HepG2 (cell line): ENCODE results near the gene MBTD1. TPM values are rescaled to one million over a fixed set of nuclear protein-coding genes. Genes with fewer than 3 reads are reported as not detected.

Source experiments
- ATAC-seq: fragments of 200-7000 bp; cut with Tn5 transposase; 3 replicates; pipeline ENCODE4 v1.9.1; 2020; ENCODE audit warnings: mild to moderate bottlenecking, moderate library complexity
- BruUV-seq: library from RNA; stranded (reverse); fragments of 400-500 nt; replicated peaks from 2 replicates; lab custom pipeline; 2021; lab: Mats Ljungman, UMichigan
- CTCF ChIA-PET: fragments of 300-600 bp; formaldehyde crosslinking; extraction: SDS; loops from one replicate; lab custom pipeline; 2021; ENCODE audit warnings: low total read pairs, inconsistent platforms, low intra/inter-chr PET ratio; lab: Yijun Ruan, JAX
- POLR2A ChIA-PET: fragments of 350-600 bp; sonication (Branson Sonifier 250); formaldehyde crosslinking; loops from one replicate; lab custom pipeline; 2020; ENCODE audit warnings: antibody characterized with exemption, inconsistent platforms; lab: Yijun Ruan, JAX
- DNase-seq: peaks from one replicate; pipeline ENCODE4 v3.0.0-alpha.2; 2015; ENCODE audit warnings: low spot score
- FAIRE-seq: peaks from 3 replicates; lab custom pipeline; 2011; peaks lifted over from hg19 to GRCh38; lab: Jason Lieb, UNC
- H2AFZ ChIP-seq: one replicate; pipeline ENCODE4 v1.6.1; 2011; ENCODE audit warnings: low read length, inconsistent platforms
- H3K27ac ChIP-seq: fragments of 300-600 bp; 3 replicates; pipeline ENCODE4 v1.8.0; 2011; ENCODE audit warnings: mixed run types, mild to moderate bottlenecking, mixed read lengths, low read length, inconsistent platforms; ENCODE audit not compliant: insufficient read depth; ENCODE audit errors: extremely low read length
- H3K27me3 ChIP-seq, 2 experiments: fragments of 200-600 bp in 1 of 2; 2 replicates in 1 of 2; 3 replicates in 1 of 2; pipeline versions ENCODE4 v1.6.0 to v1.8.0; 2011; ENCODE audit warnings: low read length in 2 of 2, mild to moderate bottlenecking in 2 of 2, moderate library complexity in 2 of 2, inconsistent platforms in 1 of 2; ENCODE audit not compliant: insufficient read depth in 2 of 2, control insufficient read depth in 1 of 2
- H3K36me3 ChIP-seq, 2 experiments: fragments of 200-600 bp in 1 of 2; replicated peaks in 1 of 2; 2 replicates in 1 of 2; 3 replicates in 1 of 2; pipeline versions ENCODE4 v1.5.1 to v1.8.0; 2011; ENCODE audit warnings: low read length in 2 of 2, inconsistent platforms in 1 of 2; ENCODE audit not compliant: insufficient read depth in 2 of 2, control insufficient read depth in 1 of 2
- H3K4me1 ChIP-seq: 2 replicates; pipeline ENCODE4 v1.5.1; 2012; ENCODE audit warnings: low read length, inconsistent platforms; ENCODE audit not compliant: insufficient read depth
- H3K4me2 ChIP-seq: 2 replicates; pipeline ENCODE4 v1.6.0; 2011; ENCODE audit warnings: low read depth, low read length, inconsistent platforms
- H3K4me3 ChIP-seq, 3 experiments: fragments of 200-600 bp in 1 of 3; sonication (generic), shearing (Covaris generic) in 1 of 3; replicated peaks in 1 of 3; 2 replicates each; pipeline ENCODE4 v1.5.1; 2011 to 2016; ENCODE audit warnings: low read length in 3 of 3, inconsistent platforms in 2 of 3, low read depth in 2 of 3, mild to moderate bottlenecking in 2 of 3, control low read depth in 1 of 3, mixed read lengths in 1 of 3; ENCODE audit not compliant: insufficient read depth in 1 of 3
- H3K79me2 ChIP-seq: one replicate; pipeline ENCODE4 v1.6.1; 2011; ENCODE audit warnings: low read length, inconsistent platforms; ENCODE audit not compliant: insufficient read depth
- H3K9ac ChIP-seq: 2 replicates; pipeline ENCODE4 v1.6.0; 2011; ENCODE audit warnings: mild to moderate bottlenecking, low read depth, low read length, inconsistent platforms; ENCODE audit not compliant: insufficient read depth
- H3K9me3 ChIP-seq: 2 replicates; pipeline ENCODE4 v1.5.1; 2012; ENCODE audit warnings: mild to moderate bottlenecking, low read length
- H4K20me1 ChIP-seq: 2 replicates; pipeline ENCODE4 v1.6.0; 2011; ENCODE audit warnings: inconsistent platforms, mild to moderate bottlenecking, low read length, moderate library complexity; ENCODE audit not compliant: insufficient read depth
- SAP130 ChIP-seq: IDR thresholded peaks from 2 replicates; pipeline ENCODE4 v1.6.1; 2016; ENCODE audit warnings: low read depth
- SP1 ChIP-seq, 2 experiments: fragments of 450-650 bp in 1 of 2; sonication (generic) in 1 of 2; formaldehyde crosslinking in 1 of 2; IDR thresholded peaks; 2 replicates each; pipeline versions ENCODE4 v1.4.0 to v1.6.1; 2016 to 2020; ENCODE audit warnings: missing genetic modification reagents in 1 of 2
- ZBTB38 ChIP-seq: sonication (generic); formaldehyde crosslinking; IDR thresholded peaks from 2 replicates; pipeline ENCODE4 v1.5.1; 2020; ENCODE audit warnings: mild to moderate bottlenecking, missing genetic modification reagents
- ZNF17 ChIP-seq: sonication (generic); formaldehyde crosslinking; IDR thresholded peaks from 2 replicates; pipeline ENCODE4 v1.5.0; 2020; ENCODE audit warnings: mild to moderate bottlenecking, missing genetic modification reagents
- ZNF569 ChIP-seq: sonication (generic); formaldehyde crosslinking; IDR thresholded peaks from 2 replicates; pipeline ENCODE4 v1.5.0; 2020; ENCODE audit warnings: mild to moderate bottlenecking, missing genetic modification reagents, moderate library complexity, borderline replicate concordance
- WGBS: methylation state at CpG from one replicate; pipeline ENCODE4 v1.1.6; 2017; ENCODE audit warnings: low lambda C conversion rate; 5-methylcytosine and 5-hydroxymethylcytosine counted together
- in situ Hi-C: cut with HindIII; loops from 2 replicates; pipeline ENCODE4 v1.10.0; 2017; ENCODE audit warnings: low pct_unique_long_range_greater_than_20kb; ENCODE audit not compliant: extremely low pct_ligation_motif_present
- intact Hi-C: fragments of 100-400 bp; cut with micrococcal nuclease; formaldehyde crosslinking; loops from one replicate; pipeline ENCODE4 v1.10.0; 2022; ENCODE audit not compliant: unreplicated experiment
- polyA plus RNA-seq, 8 experiments: library from polyadenylated mRNA; depleted of rRNA in 3 of 8; stranded (reverse) in 7 of 8; unstranded in 1 of 8; fragments of >200 nt; fragmentation: Illumina TruSeq in 4 of 8; extraction: Trizol in 4 of 8; gene quantifications; 2 replicates each; pipeline versions ENCODE4 v1.2.1 to v1.2.3, GENCODE V29; 2011 to 2016; ENCODE audit warnings: low read depth in 4 of 8, missing spikeins in 1 of 8, mixed read lengths in 1 of 8; ENCODE audit not compliant: insufficient read depth in 1 of 8
- total RNA-seq, 5 experiments: library from RNA; depleted of rRNA; stranded (reverse); fragments of >200 nt; fragmentation: Illumina TruSeq; extraction: Trizol; gene quantifications; 2 replicates each; pipeline ENCODE4 v1.2.3, GENCODE V29; 2016; ENCODE audit warnings: low read depth in 1 of 5
- TF ChIP-seq, protein P1 (sequence below): sonication (generic); formaldehyde crosslinking; IDR thresholded peaks from 2 replicates; pipeline ENCODE4 v1.8.1; 2023; ENCODE audit warnings: mild to moderate bottlenecking, missing genetic modification reagents
- TF ChIP-seq, protein P2 (sequence below): sonication (generic); formaldehyde crosslinking; IDR thresholded peaks from 2 replicates; pipeline ENCODE4 v1.4.0; 2020; ENCODE audit warnings: missing genetic modification reagents
- TF ChIP-seq, protein P3 (sequence below): IDR thresholded peaks from 2 replicates; pipeline ENCODE4 v1.6.1; 2016; ENCODE audit warnings: low read depth, borderline replicate concordance
- TF ChIP-seq, protein P4 (sequence below): IDR thresholded peaks from 2 replicates; pipeline ENCODE4 v1.6.1; 2016; ENCODE audit warnings: missing compliant biosample characterization, missing genetic modification reagents, borderline replicate concordance

The MBTD1 gene
- total and polyA plus RNA-seq, 2 of the 13 experiments (the other 11 are each of a cell fraction or from before 2014, with no cell fraction given), result 20.9 TPM

DNA sequence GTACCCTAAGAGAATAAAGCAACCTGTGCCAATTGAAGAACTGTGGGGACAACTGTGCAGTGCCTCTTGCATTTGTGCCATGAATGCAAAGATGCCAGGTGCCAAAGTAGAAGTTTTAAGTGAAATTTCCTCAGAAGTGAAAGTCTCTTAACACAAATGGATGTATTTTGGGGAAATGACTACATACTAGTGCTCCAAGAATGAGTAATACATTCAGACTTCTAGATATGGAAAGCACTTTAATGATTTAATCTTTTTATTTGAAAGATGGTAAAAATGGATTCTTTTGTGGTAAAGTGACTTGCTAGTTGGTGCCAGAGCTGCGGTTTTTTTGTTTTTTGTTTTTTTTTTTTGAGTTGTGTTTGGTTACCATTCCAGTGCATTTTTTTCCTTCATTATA is 15.5 kb upstream of the MBTD1 start (continued):
- TF ChIP-seq, protein P1, sequence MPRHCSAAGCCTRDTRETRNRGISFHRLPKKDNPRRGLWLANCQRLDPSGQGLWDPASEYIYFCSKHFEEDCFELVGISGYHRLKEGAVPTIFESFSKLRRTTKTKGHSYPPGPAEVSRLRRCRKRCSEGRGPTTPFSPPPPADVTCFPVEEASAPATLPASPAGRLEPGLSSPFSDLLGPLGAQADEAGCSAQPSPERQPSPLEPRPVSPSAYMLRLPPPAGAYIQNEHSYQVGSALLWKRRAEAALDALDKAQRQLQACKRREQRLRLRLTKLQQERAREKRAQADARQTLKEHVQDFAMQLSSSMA (CRISPR knock-in tag), result no peak
- TF ChIP-seq, protein P2, sequence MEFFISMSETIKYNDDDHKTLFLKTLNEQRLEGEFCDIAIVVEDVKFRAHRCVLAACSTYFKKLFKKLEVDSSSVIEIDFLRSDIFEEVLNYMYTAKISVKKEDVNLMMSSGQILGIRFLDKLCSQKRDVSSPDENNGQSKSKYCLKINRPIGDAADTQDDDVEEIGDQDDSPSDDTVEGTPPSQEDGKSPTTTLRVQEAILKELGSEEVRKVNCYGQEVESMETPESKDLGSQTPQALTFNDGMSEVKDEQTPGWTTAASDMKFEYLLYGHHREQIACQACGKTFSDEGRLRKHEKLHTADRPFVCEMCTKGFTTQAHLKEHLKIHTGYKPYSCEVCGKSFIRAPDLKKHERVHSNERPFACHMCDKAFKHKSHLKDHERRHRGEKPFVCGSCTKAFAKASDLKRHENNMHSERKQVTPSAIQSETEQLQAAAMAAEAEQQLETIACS (CRISPR knock-in tag), result no peak

DNA sequence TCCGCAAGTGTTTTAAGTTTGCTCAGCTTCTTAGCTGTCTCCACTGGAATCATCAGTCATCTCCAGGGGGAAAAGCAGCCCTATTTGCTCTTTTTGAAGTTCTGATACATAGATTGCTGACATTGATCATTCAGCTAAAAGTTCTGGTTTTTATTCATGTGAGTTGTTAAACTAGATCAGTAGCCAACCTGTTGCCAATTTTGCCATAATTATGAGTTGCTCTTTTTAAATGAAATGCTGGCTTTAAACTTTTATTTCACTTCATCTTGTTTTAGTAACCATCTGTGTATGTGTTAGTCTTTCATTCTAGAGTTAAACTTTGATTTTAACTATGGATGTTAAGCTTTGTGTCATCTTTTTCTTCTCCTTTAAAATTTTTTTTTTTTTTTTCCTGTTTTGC is 13.0 kb upstream of the MBTD1 start:
- CTCF ChIA-PET, result no interaction called here
- H3K27me3 ChIP-seq, result no peaks in the 10 kb centered on the region
- intact Hi-C loops, result no loop called here
- in situ Hi-C loops, result no loop called here
- whole genome bisulfite sequencing, result 100% methylated on average over 1 of the region's 1 CpG
- DNase-seq (no peak), ATAC-seq (no peak), FAIRE-seq (no peak)
- peaks cover 26% of the 10 kb centered on the region for H3K79me2 ChIP-seq
- H3K4me2 ChIP-seq, result no peak overlapping the region
- no peak overlapping the region for H3K9ac ChIP-seq
- POLR2A ChIA-PET, result no interaction called here
- peaks cover 17% of the 10 kb centered on the region for H3K4me1 ChIP-seq
- TF ChIP-seq, protein P3, sequence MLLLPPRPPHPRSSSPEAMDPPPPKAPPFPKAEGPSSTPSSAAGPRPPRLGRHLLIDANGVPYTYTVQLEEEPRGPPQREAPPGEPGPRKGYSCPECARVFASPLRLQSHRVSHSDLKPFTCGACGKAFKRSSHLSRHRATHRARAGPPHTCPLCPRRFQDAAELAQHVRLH (CRISPR knock-in tag), result no peak
- TF ChIP-seq ZNF569, result no peak
- TF ChIP-seq ZBTB38, result no peak
- TF ChIP-seq SP1 (IDR thresholded peaks at IDR 0.05), result no peak
- no peak for TF ChIP-seq SP1 (CRISPR knock-in tag; IDR thresholded peaks at IDR 0.05)
- TF ChIP-seq SAP130, result no peak
- no peak for TF ChIP-seq ZNF17 (CRISPR knock-in tag)
- TF ChIP-seq, protein P4, sequence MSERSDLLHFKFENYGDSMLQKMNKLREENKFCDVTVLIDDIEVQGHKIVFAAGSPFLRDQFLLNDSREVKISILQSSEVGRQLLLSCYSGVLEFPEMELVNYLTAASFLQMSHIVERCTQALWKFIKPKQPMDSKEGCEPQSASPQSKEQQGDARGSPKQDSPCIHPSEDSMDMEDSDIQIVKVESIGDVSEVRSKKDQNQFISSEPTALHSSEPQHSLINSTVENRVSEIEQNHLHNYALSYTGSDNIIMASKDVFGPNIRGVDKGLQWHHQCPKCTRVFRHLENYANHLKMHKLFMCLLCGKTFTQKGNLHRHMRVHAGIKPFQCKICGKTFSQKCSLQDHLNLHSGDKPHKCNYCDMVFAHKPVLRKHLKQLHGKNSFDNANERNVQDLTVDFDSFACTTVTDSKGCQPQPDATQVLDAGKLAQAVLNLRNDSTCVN (CRISPR knock-in tag), result no peak
- BruUV-seq, result no TSS peak
- H2AFZ ChIP-seq, result no peak overlapping the region
- no peaks in the 10 kb centered on the region for H3K9me3 ChIP-seq
- no peak overlapping the region for H3K27ac ChIP-seq
- H3K36me3 ChIP-seq, result peaks cover 14 to 93% of the 10 kb centered on the region in 2 experiments
- no peak overlapping the region for H3K4me3 ChIP-seq
- peaks cover 11% of the 10 kb centered on the region for H4K20me1 ChIP-seq
